GM19025 (cell line): Measurements from ENCODE around the gene TST.

ENCODE experiments used
- ATAC-seq: cut with Tn5 transposase; IDR thresholded peaks from one replicate; pipeline ENCODE4 v1.9.1; 2021; ENCODE audit warnings: mild to moderate bottlenecking, low read depth, moderate library complexity; ENCODE audit not compliant: unreplicated experiment

TST gene

GRCh38 chr22:37032535-37033460 is 13.6 kb upstream of the TST start:
- ATAC-seq, result no peak

GRCh38 chr22:37032134-37032534 is 12.9 kb upstream of the TST start:
- no peak for ATAC-seq

GRCh38 chr22:37030560-37031281 is 11.5 kb upstream of the TST start:
- no peak for ATAC-seq

GRCh38 chr22:37028692-37029674 is 9.7 kb upstream of the TST start:
- no peak for ATAC-seq

GRCh38 chr22:37027556-37027955 is 8.3 kb upstream of the TST start:
- ATAC-seq, result no peak

GRCh38 chr22:37026325-37026724 is 7.1 kb upstream of the TST start:
- no peak for ATAC-seq

GRCh38 chr22:37025500-37026070 is 6.3 kb upstream of the TST start:
- ATAC-seq, result no peak

GRCh38 chr22:37024339-37025157 is 5.3 kb upstream of the TST start:
- no peak for ATAC-seq

- ATAC-seq, result no peak
These were observed 4.6 kb upstream of the TST start for GRCh38 chr22:37023743-37024338.

GRCh38 chr22:37022483-37023337 is 3.5 kb upstream of the TST start:
- no peak for ATAC-seq

GRCh38 chr22:37021710-37022482 is 2.6 kb upstream of the TST start:
- ATAC-seq, result no peak

- ATAC-seq, result no peak
These were observed 1.8 kb upstream of the TST start for GRCh38 chr22:37021041-37021440.

GRCh38 chr22:37020192-37020479 is 889 bp upstream of the TST start:
- ATAC-seq, result no peak

- no peak for ATAC-seq
These were observed 385 bp downstream of the TST start for GRCh38 chr22:37018815-37019308.

- no peak for ATAC-seq
These were observed 997 bp downstream of the TST start for GRCh38 chr22:37018086-37018814.

GRCh38 chr22:37017356-37017755 is 1.9 kb downstream of the TST start:
- ATAC-seq, result no peak
